Kidney (tissue), 14 donors: ENCODE results near the gene NXPH1. TPM values are rescaled to one million over a fixed set of nuclear protein-coding genes. Genes with fewer than 3 reads are reported as not detected.
"Not testable (repeated sequence)": the region's sequence is repeated elsewhere in the genome, so short reads cannot be mapped to it uniquely, and the experiment has no call there.

ENCODE experiments used
- DNase-seq, 5 donors: peaks; one replicate each; pipeline ENCODE4 v3.0.0-alpha.2; 2013 to 2020
- FAIRE-seq: peaks from 2 replicates; lab custom pipeline; 2012; peaks lifted over from hg19 to GRCh38; lab: Jason Lieb, UNC
- H3K27ac ChIP-seq, 2 donors: one replicate each; pipeline ENCODE4 v1.7.0; 2013; ENCODE audit warnings: low read depth in 2 of 2, low read length in 2 of 2, inconsistent platforms in 1 of 2
- H3K27me3 ChIP-seq: one replicate; pipeline ENCODE4 v1.7.1; 2013; ENCODE audit warnings: low read length, inconsistent platforms; ENCODE audit not compliant: control insufficient read depth, insufficient read depth
- H3K36me3 ChIP-seq, 3 donors: one replicate each; pipeline versions ENCODE4 v1.7.0 to v1.7.1; 2013; ENCODE audit warnings: low read length in 3 of 3, control low read depth in 1 of 3, inconsistent platforms in 1 of 3; ENCODE audit not compliant: insufficient read depth in 3 of 3, control insufficient read depth in 2 of 3
- H3K4me1 ChIP-seq, 3 donors: one replicate each; pipeline versions ENCODE4 v1.7.0 to v1.7.1; 2013; ENCODE audit warnings: low read length in 3 of 3, inconsistent platforms in 1 of 3, low read depth in 1 of 3; ENCODE audit not compliant: control insufficient read depth in 2 of 3, insufficient read depth in 2 of 3
- H3K4me3 ChIP-seq, 3 donors: one replicate each; pipeline versions ENCODE4 v1.7.0 to v1.8.1; 2013; ENCODE audit warnings: low read length in 3 of 3, control low read depth in 1 of 3, inconsistent platforms in 1 of 3
- H3K9ac ChIP-seq, 3 donors: one replicate each; pipeline versions ENCODE4 v1.7.0 to v1.7.1; 2013; ENCODE audit warnings: low read length in 3 of 3, control low read depth in 1 of 3, inconsistent platforms in 1 of 3
- H3K9me3 ChIP-seq, 3 donors: one replicate each; pipeline versions ENCODE4 v1.7.0 to v1.7.1; 2013; ENCODE audit warnings: low read length in 3 of 3, control low read depth in 1 of 3, inconsistent platforms in 1 of 3; ENCODE audit not compliant: control insufficient read depth in 2 of 3, insufficient read depth in 1 of 3
- CTCF ChIP-seq: IDR thresholded peaks from 3 replicates; pipeline ENCODE4 v1.5.1; 2012; ENCODE audit warnings: mild to moderate bottlenecking, moderate library complexity, borderline replicate concordance; ENCODE audit not compliant: insufficient read depth; ENCODE audit errors: extremely low read depth
- intact Hi-C: fragments of 100-400 bp; cut with DNase I; formaldehyde crosslinking; loops from one replicate; pipeline ENCODE4 v1.11.1; 2022
- polyA plus RNA-seq: library from polyadenylated mRNA; stranded (reverse); fragments of 350-450 nt; fragmentation: Illumina TruSeq; extraction: RNeasy Lipid Tissue Mini Kit (QIAGEN cat#74804); gene quantifications from one replicate; pipeline ENCODE4 v1.2.3, GENCODE V29; 2014; ENCODE audit warnings: low read depth, low replicate concordance; ENCODE audit not compliant: insufficient read depth
- total RNA-seq: library from RNA; stranded (reverse); fragmentation: NEBNext Ultra II Directional; extraction: Animal tissue kit (Norgen Biotek cat#: 25700); gene quantifications from one replicate; pipeline ENCODE4 v1.2.1, GENCODE V29; 2021
- donor health status: control.
- donor health status: control.
- donor health status: control.
- donor health status: control.
- donor health status: control.
- donor health status: DM: yes; HTN: yes; CAD: no.
- donor health status: Normal renal cell carcinoma (clear cell type).

The NXPH1 gene
- total and polyA plus RNA-seq, 2 donors from 2014 or later, result not detected

- Histone ChIP-seq H3K4me1 (no peaks in the 10 kb centered on the region), H3K36me3 (no peaks in the 10 kb centered on the region), H3K27me3 (no peaks in the 10 kb centered on the region), H3K27ac (no peak overlapping the region), H3K9ac (no peak overlapping the region), H3K4me3 (no peak overlapping the region), H3K9me3 (no peaks in the 10 kb centered on the region)
- intact Hi-C loops, result no loop called here
- TF ChIP-seq CTCF, result no peak
- FAIRE-seq (no peak), DNase-seq (no peak)
Measured at GRCh38 chr7:8719102-8719501, 285.7 kb downstream of the NXPH1 start.

DNA sequence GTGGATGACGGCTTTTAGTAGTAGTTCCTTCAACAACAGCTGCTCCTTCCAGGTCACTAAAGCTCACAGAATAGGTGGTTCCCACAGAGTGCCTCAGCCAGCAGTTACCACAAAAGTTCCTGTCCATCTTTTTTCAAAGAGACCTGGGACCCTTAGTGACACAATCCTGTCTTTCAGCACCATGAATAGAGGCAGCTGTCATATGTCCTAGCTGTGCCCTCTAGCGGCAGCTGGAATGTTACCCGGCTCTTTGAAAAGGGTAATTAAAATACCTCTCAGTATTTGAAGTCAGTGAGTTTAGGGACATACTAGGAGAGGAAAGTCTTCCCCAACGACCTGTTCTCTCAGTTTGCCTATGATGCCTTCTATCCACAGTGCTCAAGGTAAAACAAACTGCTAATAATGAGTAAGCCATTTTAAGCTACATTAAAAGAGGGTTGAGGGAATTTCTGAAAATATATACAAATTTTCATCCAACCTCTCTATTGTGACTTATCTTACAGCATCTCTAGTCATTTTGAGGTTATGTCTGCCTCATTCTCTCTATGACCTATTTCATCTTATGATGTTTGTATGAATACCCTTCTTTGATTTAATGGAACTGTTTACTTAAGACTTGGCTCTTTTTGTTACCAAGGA, 290.8 kb downstream of the NXPH1 start:
- Histone ChIP-seq H3K27ac (no peak overlapping the region), H3K9ac (no peak overlapping the region), H3K4me3 (no peak overlapping the region), H3K9me3 (no peaks in the 10 kb centered on the region), H3K4me1 (no peaks in the 10 kb centered on the region), H3K36me3 (no peaks in the 10 kb centered on the region), H3K27me3 (no peaks in the 10 kb centered on the region)
- DNase-seq (peak in 4 of 5 donors; percentile 48 to 72 (median 61)), FAIRE-seq (no peak)
- intact Hi-C loops, result no loop called here
- TF ChIP-seq CTCF, result peak; percentile 64

DNA sequence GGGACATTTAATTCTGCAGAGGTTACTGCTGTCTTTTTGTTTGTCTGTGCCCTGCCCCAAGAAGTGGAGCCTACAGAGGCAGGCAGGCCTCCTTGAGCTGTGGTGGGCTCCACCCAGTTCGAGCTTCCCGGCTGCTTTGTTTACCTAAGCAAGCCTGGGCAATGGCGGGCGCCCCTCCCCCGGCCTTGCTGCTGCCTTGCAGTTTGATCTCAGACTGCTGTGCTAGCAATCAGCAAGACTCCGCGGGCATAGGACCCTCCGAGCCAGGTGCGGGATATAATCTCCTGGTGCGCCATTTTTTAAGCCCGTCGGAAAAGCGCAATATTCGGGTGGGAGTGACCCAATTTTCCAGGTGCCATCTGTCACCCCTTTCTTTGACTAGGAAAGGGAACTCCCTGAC, 298.3 kb downstream of the NXPH1 start:
- H3K9me3 ChIP-seq, H3K27ac ChIP-seq, H3K4me3 ChIP-seq, FAIRE-seq, H3K27me3 ChIP-seq, H3K4me1 ChIP-seq, H3K36me3 ChIP-seq, DNase-seq, H3K9ac ChIP-seq, intact Hi-C loops: not testable (repeated sequence)

- DNase-seq (no peak), FAIRE-seq (no peak)
- Histone ChIP-seq H3K4me1 (no peaks in the 10 kb centered on the region), H3K27ac (no peak overlapping the region), H3K9ac (no peak overlapping the region), H3K36me3 (no peaks in the 10 kb centered on the region), H3K9me3 (no peaks in the 10 kb centered on the region), H3K27me3 (no peaks in the 10 kb centered on the region), H3K4me3 (no peak overlapping the region)
- no peak for TF ChIP-seq CTCF
- intact Hi-C loops, result no loop called here
Measured at GRCh38 chr7:8739837-8740236, 306.4 kb downstream of the NXPH1 start.
